Measurements from ENCODE around the gene MRPL10. TPM values are rescaled to one million over a fixed set of nuclear protein-coding genes. Genes with fewer than 3 reads are reported as not detected.

Gene MRPL10
- total RNA-seq, 6 donors from 2014 or later = 23.1 to 44.2 (median 28.6) TPM

GRCh38 chr17:47816947-47817346 is 14.4 kb downstream of the MRPL10 start:
- no peak for TF ChIP-seq POLR2AphosphoS5 (IDR thresholded peaks at IDR 0.05)
- TF ChIP-seq EP300 (IDR thresholded peaks at IDR 0.05) = no peak
- no peak for TF ChIP-seq POLR2A (IDR thresholded peaks at IDR 0.05)
- no peak for TF ChIP-seq CTCF (IDR thresholded peaks at IDR 0.05)
- no peaks in the 10 kb centered on the region for H3K9me3 ChIP-seq
- ATAC-seq (ENCODE audit: low FRiP score in 2 of 2) = no peak
- WGBS, 2 donors = 95 to 96% methylated on average over 4 to 10 of the region's 10 CpGs
- no peak overlapping the region for H3K4me3 ChIP-seq
- no peak overlapping the region for H3K27ac ChIP-seq
- peaks cover 9 to 77% (median 63%) of the 10 kb centered on the region in 4 donors for H3K36me3 ChIP-seq
- H3K4me1 ChIP-seq = peaks cover 18 to 30% (median 22%) of the 10 kb centered on the region in 4 donors
- H3K27me3 ChIP-seq = no peaks in the 10 kb centered on the region
- DNase-seq = no peak

- DNase-seq (no peak), ATAC-seq (ENCODE audit: low FRiP score in 2 of 2) (no peak)
- Histone ChIP-seq H3K27ac (no peak overlapping the region), H3K9me3 (no peaks in the 10 kb centered on the region), H3K36me3 (peaks cover 9 to 84% (median 66%) of the 10 kb centered on the region in 4 donors), H3K4me3 (no peak overlapping the region), H3K27me3 (no peaks in the 10 kb centered on the region), H3K4me1 (peaks cover 15 to 23% (median 17%) of the 10 kb centered on the region in 4 donors)
- no peak for TF ChIP-seq CTCF (IDR thresholded peaks at IDR 0.05)
- TF ChIP-seq POLR2AphosphoS5 (IDR thresholded peaks at IDR 0.05) = no peak
- TF ChIP-seq POLR2A (IDR thresholded peaks at IDR 0.05) = no peak
- TF ChIP-seq EP300 (IDR thresholded peaks at IDR 0.05) = no peak
- WGBS, 2 donors = 93 to 97% methylated on average over 10 to 18 of the region's 21 CpGs
Measured at GRCh38 chr17:47816111-47816735, 15.1 kb downstream of the MRPL10 start.

GRCh38 chr17:47815106-47815918 is 16.0 kb downstream of the MRPL10 start:
- Histone ChIP-seq H3K9me3 (no peaks in the 10 kb centered on the region), H3K4me1 (peaks cover 8 to 19% (median 13%) of the 10 kb centered on the region in 4 donors), H3K4me3 (no peak overlapping the region), H3K27me3 (no peaks in the 10 kb centered on the region), H3K36me3 (peaks cover 9 to 92% (median 66%) of the 10 kb centered on the region in 4 donors), H3K27ac (no peak overlapping the region)
- no peak for TF ChIP-seq EP300 (IDR thresholded peaks at IDR 0.05)
- no peak for TF ChIP-seq CTCF (IDR thresholded peaks at IDR 0.05)
- no peak for TF ChIP-seq POLR2AphosphoS5 (IDR thresholded peaks at IDR 0.05)
- no peak for TF ChIP-seq POLR2A (IDR thresholded peaks at IDR 0.05)
- DNase-seq (no peak), ATAC-seq (ENCODE audit: low FRiP score in 2 of 2) (no peak)
- 92 to 97% methylated on average over 21 of the region's 21 CpGs for WGBS, 2 donors

GRCh38 chr17:47813512-47814031 is 17.8 kb downstream of the MRPL10 start:
- H3K27me3 ChIP-seq = no peaks in the 10 kb centered on the region
- peaks cover 13 to 99% (median 67%) of the 10 kb centered on the region in 4 donors for H3K36me3 ChIP-seq
- no peak for DNase-seq
- no peak overlapping the region for H3K27ac ChIP-seq
- no peak for ATAC-seq (ENCODE audit: low FRiP score in 2 of 2)
- H3K4me1 ChIP-seq = peaks cover 0 to 11% (median 6%) of the 10 kb centered on the region in 4 donors
- H3K4me3 ChIP-seq = no peak overlapping the region
- WGBS, 2 donors = 93 to 94% methylated on average over 16 to 19 of the region's 22 CpGs
- TF ChIP-seq POLR2AphosphoS5 (IDR thresholded peaks at IDR 0.05) (no peak), POLR2A (IDR thresholded peaks at IDR 0.05) (no peak), CTCF (IDR thresholded peaks at IDR 0.05) (no peak), EP300 (IDR thresholded peaks at IDR 0.05) (no peak)
- H3K9me3 ChIP-seq = no peaks in the 10 kb centered on the region
